ENCODE results near the gene PAQR7.

PAQR7 gene

DNA sequence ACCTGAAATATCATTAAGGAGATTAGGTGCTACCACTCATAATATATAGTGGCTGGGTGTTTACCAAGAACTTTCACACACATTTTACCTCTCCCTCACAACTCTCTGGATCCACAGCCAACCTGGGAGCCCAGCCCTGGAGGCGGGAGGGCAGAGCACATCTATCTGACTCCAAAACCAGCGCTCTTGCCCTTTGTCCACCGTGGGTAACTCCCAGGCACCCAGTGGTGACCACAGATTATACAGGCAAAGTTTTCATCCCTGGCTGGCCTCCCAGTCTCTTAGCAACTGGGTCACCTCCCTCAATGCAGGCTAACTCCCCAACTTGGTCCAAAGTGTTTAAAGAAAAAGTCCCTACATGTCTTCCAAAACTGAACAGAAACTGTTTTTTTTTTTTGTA lies 2.4 kb downstream of the PAQR7 start:
- H3K27ac ChIP-seq, result no peak overlapping the region
- H4K20me1 ChIP-seq (ENCODE audit: insufficient read depth), result no peaks in the 10 kb centered on the region
- H3K27me3 ChIP-seq (ENCODE audit: insufficient read depth, low read depth), result 0 out of 2 replicates have a peak, but pooled peaks cover 4% of the 10 kb centered on the region
- H3K79me2 ChIP-seq (ENCODE audit: insufficient read depth, low read depth), result no peaks in the 10 kb centered on the region
- no peak overlapping the region for H3K4me3 ChIP-seq (IDR thresholded peaks at IDR 0.05; ENCODE audit: insufficient read depth, low read depth, low read length)
- TF ChIP-seq, protein P1, sequence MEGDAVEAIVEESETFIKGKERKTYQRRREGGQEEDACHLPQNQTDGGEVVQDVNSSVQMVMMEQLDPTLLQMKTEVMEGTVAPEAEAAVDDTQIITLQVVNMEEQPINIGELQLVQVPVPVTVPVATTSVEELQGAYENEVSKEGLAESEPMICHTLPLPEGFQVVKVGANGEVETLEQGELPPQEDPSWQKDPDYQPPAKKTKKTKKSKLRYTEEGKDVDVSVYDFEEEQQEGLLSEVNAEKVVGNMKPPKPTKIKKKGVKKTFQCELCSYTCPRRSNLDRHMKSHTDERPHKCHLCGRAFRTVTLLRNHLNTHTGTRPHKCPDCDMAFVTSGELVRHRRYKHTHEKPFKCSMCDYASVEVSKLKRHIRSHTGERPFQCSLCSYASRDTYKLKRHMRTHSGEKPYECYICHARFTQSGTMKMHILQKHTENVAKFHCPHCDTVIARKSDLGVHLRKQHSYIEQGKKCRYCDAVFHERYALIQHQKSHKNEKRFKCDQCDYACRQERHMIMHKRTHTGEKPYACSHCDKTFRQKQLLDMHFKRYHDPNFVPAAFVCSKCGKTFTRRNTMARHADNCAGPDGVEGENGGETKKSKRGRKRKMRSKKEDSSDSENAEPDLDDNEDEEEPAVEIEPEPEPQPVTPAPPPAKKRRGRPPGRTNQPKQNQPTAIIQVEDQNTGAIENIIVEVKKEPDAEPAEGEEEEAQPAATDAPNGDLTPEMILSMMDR (conservative IDR thresholded peaks at IDR 0.05; ENCODE audit: low read depth, low read length), result no peak
- no peak overlapping the region for H3K9ac ChIP-seq
- H2AFZ ChIP-seq (ENCODE audit: low read depth), result no peak overlapping the region
- no peaks in the 10 kb centered on the region for H3K36me3 ChIP-seq (ENCODE audit: insufficient read depth)
- peaks cover 17% of the 10 kb centered on the region for H3K4me1 ChIP-seq (ENCODE audit: low read depth, poor library complexity, severe bottlenecking)
- peak overlapping the region; percentile 4; the same call in 1 of the 2 replicates for H3K4me2 ChIP-seq

DNA sequence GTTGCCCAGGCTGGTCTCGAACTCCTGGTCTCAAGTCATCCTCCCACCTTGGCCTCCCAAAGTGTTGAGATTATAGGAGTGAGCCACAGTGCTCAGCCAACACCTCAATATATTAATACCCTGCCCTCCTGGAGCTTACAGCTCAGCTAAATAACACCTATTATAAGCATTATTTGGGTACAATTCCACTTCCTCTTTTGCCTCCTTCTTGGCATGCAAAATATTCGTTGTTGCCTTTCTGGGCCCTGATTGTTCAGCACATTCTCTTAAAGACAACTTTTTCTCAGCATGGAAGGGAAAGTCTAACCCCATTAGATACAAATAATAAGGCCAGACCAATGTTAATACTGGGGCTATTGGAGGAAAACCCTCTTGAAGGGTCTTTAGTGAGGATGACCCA lies 2.8 kb downstream of the PAQR7 start:
- TF ChIP-seq, protein P1 (conservative IDR thresholded peaks at IDR 0.05; ENCODE audit: low read depth, low read length), result no peak
- H3K27me3 ChIP-seq (ENCODE audit: insufficient read depth, low read depth), result 0 out of 2 replicates have a peak, but pooled peaks cover 4% of the 10 kb centered on the region
- no peaks in the 10 kb centered on the region for H3K79me2 ChIP-seq (ENCODE audit: insufficient read depth, low read depth)
- no peaks in the 10 kb centered on the region for H4K20me1 ChIP-seq (ENCODE audit: insufficient read depth)
- H3K9ac ChIP-seq, result no peak overlapping the region
- no peak overlapping the region for H2AFZ ChIP-seq (ENCODE audit: low read depth)
- peaks cover 17% of the 10 kb centered on the region for H3K4me1 ChIP-seq (ENCODE audit: low read depth, poor library complexity, severe bottlenecking)
- H3K4me2 ChIP-seq, result peak overlapping the region; percentile 4; the same call in 1 of the 2 replicates
- H3K4me3 ChIP-seq (IDR thresholded peaks at IDR 0.05; ENCODE audit: insufficient read depth, low read depth, low read length), result no peak overlapping the region
- no peaks in the 10 kb centered on the region for H3K36me3 ChIP-seq (ENCODE audit: insufficient read depth)
- no peak overlapping the region for H3K27ac ChIP-seq

DNA sequence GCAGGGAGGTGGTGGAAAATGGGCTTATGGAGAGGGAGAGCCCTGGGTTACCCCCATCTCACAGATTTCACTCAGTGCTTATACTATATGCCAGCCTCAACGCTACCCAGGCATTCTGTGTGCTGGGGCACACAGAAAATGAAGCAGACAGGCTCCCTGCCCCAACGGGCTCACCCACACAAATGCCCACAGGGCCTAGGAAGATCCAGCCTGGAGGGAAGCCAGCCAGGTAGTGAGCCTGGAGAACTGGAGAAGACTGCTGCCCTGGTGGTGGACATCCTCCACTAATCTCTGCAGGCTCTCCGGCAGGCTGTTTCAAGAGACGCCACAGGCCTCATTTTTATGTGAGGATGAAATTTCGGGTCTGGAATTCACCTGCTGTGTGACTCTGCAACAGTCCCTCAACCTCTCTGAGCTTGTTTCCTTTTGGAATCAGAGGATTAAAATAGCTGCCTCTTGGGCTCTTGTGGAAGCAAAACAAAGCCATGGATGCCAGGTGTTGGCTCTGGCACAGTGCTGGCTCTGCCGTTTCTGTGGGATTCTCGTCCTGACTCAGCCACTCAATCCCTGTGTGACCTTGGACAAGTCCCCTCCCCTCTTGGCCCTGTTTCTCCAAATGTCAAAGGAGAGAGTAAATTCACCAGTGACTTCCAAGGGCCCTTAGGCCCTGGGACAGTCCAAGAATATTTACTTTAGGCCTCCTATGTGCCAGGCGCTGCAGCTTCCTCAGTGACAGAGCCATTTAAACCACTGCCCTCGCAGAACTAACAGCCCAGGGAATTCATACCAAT lies 3.6 kb downstream of the PAQR7 start:
- Histone ChIP-seq H3K36me3 (ENCODE audit: insufficient read depth) (no peaks in the 10 kb centered on the region), H4K20me1 (ENCODE audit: insufficient read depth) (no peaks in the 10 kb centered on the region), H3K4me2 (no peak overlapping the region), H3K9ac (no peak overlapping the region), H3K4me3 (IDR thresholded peaks at IDR 0.05; ENCODE audit: insufficient read depth, low read depth, low read length) (no peak overlapping the region), H3K27me3 (ENCODE audit: insufficient read depth, low read depth) (0 out of 2 replicates have a peak, but pooled peaks cover 4% of the 10 kb centered on the region), H3K4me1 (ENCODE audit: low read depth, poor library complexity, severe bottlenecking) (peaks cover 17% of the 10 kb centered on the region), H3K79me2 (ENCODE audit: insufficient read depth, low read depth) (no peaks in the 10 kb centered on the region), H3K27ac (no peak overlapping the region), H2AFZ (ENCODE audit: low read depth) (no peak overlapping the region)
- TF ChIP-seq, protein P1 (conservative IDR thresholded peaks at IDR 0.05; ENCODE audit: low read depth, low read length), result no peak

DNA sequence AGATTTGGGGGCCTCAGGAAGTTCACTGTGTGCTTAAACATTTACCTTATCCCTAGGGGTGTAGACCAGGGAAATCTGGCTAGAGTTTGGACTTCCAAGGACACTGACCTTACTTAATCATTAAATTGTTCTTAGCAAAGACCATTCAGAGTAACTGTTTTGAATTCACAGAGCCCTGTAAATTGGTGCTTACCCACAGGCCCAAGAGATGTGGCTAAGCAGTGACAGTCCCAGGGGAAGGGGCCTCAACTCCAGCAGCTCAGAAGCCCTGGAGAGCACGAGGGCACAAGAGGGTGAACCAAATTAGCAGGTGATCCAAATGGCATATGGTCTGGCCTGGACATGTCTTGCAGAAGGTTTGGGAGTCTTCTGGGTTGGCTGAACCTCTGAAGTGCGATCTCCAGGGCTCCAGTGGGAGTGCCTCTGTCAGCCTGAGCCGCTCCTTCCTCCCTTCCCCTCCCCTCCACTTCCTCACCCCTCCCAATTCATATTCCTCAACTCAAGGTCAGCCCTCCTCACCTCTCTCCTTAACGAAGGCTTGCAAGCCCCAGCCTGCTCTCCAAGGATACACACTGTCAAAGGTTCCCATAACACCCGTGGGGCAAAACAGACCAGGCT lies 4.3 kb downstream of the PAQR7 start:
- no peak overlapping the region for H3K4me3 ChIP-seq (IDR thresholded peaks at IDR 0.05; ENCODE audit: insufficient read depth, low read depth, low read length)
- no peaks in the 10 kb centered on the region for H4K20me1 ChIP-seq (ENCODE audit: insufficient read depth)
- 0 out of 2 replicates have a peak, but pooled peaks cover 2% of the 10 kb centered on the region for H3K27me3 ChIP-seq (ENCODE audit: insufficient read depth, low read depth)
- no peaks in the 10 kb centered on the region for H3K79me2 ChIP-seq (ENCODE audit: insufficient read depth, low read depth)
- H3K9ac ChIP-seq, result no peak overlapping the region
- H3K4me2 ChIP-seq, result no peak overlapping the region
- no peak overlapping the region for H2AFZ ChIP-seq (ENCODE audit: low read depth)
- no peaks in the 10 kb centered on the region for H3K36me3 ChIP-seq (ENCODE audit: insufficient read depth)
- peaks cover 17% of the 10 kb centered on the region for H3K4me1 ChIP-seq (ENCODE audit: low read depth, poor library complexity, severe bottlenecking)
- H3K27ac ChIP-seq, result no peak overlapping the region
- TF ChIP-seq, protein P1 (conservative IDR thresholded peaks at IDR 0.05; ENCODE audit: low read depth, low read length), result no peak
